Astrocyte (in vitro differentiated cells and primary cell): Measurements from ENCODE around the gene PRRC2B. TPM values are rescaled to one million over a fixed set of nuclear protein-coding genes. Genes with fewer than 3 reads are reported as not detected.

ENCODE experiments used
- DNase-seq: peaks from one replicate; pipeline ENCODE4 v3.0.0-alpha.2; 2010; ENCODE audit warnings: low read depth
- FAIRE-seq: peaks from 2 replicates; lab custom pipeline; 2011; peaks lifted over from hg19 to GRCh38; lab: Jason Lieb, UNC
- H2AFZ ChIP-seq: 2 replicates; pipeline ENCODE4 v1.6.0; 2012; ENCODE audit warnings: low read depth, low read length, inconsistent platforms
- H3K27ac ChIP-seq: 2 replicates; pipeline ENCODE4 v1.5.1; 2011; ENCODE audit warnings: low read depth, low read length, inconsistent platforms
- H3K27me3 ChIP-seq: 2 replicates; pipeline ENCODE4 v1.6.0; 2011; ENCODE audit warnings: low read length, inconsistent platforms; ENCODE audit not compliant: insufficient read depth
- H3K36me3 ChIP-seq: 2 replicates; pipeline ENCODE4 v1.5.1; 2011; ENCODE audit warnings: low read length, inconsistent platforms; ENCODE audit not compliant: insufficient read depth
- H3K4me1 ChIP-seq: 2 replicates; pipeline ENCODE4 v1.5.1; 2011; ENCODE audit warnings: low read length, inconsistent platforms; ENCODE audit not compliant: insufficient read depth
- H3K4me2 ChIP-seq: 2 replicates; pipeline ENCODE4 v1.6.0; 2012; ENCODE audit warnings: low read length, inconsistent platforms
- H3K4me3 ChIP-seq: 2 replicates; pipeline ENCODE4 v1.5.1; 2011; ENCODE audit warnings: low read depth, mild to moderate bottlenecking, low read length, inconsistent platforms; ENCODE audit not compliant: insufficient read depth
- H3K79me2 ChIP-seq: 2 replicates; pipeline ENCODE4 v1.6.0; 2012; ENCODE audit warnings: mild to moderate bottlenecking, low read length, inconsistent platforms; ENCODE audit not compliant: insufficient read depth
- H3K9ac ChIP-seq: 2 replicates; pipeline ENCODE4 v1.6.0; 2012; ENCODE audit warnings: mild to moderate bottlenecking, low read length, inconsistent platforms
- H3K9me3 ChIP-seq: 2 replicates; pipeline ENCODE4 v1.5.1; 2012; ENCODE audit warnings: low read depth, mild to moderate bottlenecking, low read length, inconsistent platforms; ENCODE audit not compliant: insufficient read depth
- H4K20me1 ChIP-seq: 2 replicates; pipeline ENCODE4 v1.6.0; 2012; ENCODE audit warnings: low read length, inconsistent platforms; ENCODE audit not compliant: insufficient read depth
- H3K27ac Mint-ChIP-seq: one replicate; pipeline ENCODE4 v1.8.0; 2021; ENCODE audit warnings: mild to moderate bottlenecking, mixed read lengths; ENCODE audit not compliant: unreplicated experiment
- H3K27me3 Mint-ChIP-seq: one replicate; pipeline ENCODE4 v1.8.0; 2021; ENCODE audit warnings: low read depth, mixed read lengths; ENCODE audit not compliant: unreplicated experiment
- H3K36me3 Mint-ChIP-seq: one replicate; pipeline ENCODE4 v1.8.0; 2021; ENCODE audit warnings: low read depth, mixed read lengths; ENCODE audit not compliant: unreplicated experiment
- H3K4me1 Mint-ChIP-seq: one replicate; pipeline ENCODE4 v1.8.0; 2021; ENCODE audit warnings: low read depth, mixed read lengths; ENCODE audit not compliant: unreplicated experiment
- H3K4me3 Mint-ChIP-seq: one replicate; pipeline ENCODE4 v1.8.0; 2021; ENCODE audit warnings: mild to moderate bottlenecking, moderate library complexity, mixed read lengths; ENCODE audit not compliant: unreplicated experiment
- H3K9me3 Mint-ChIP-seq: one replicate; pipeline ENCODE4 v1.8.0; 2021; ENCODE audit warnings: mild to moderate bottlenecking, mixed read lengths; ENCODE audit not compliant: unreplicated experiment
- CTCF ChIP-seq: IDR thresholded peaks from 2 replicates; pipeline ENCODE4 v1.5.1; 2011; ENCODE audit warnings: low read depth, mild to moderate bottlenecking, inconsistent platforms, low read length, moderate library complexity; ENCODE audit not compliant: insufficient read depth
- EZH2 ChIP-seq: IDR thresholded peaks from 2 replicates; pipeline ENCODE4 v1.6.1; 2012; ENCODE audit warnings: mild to moderate bottlenecking, low read length, inconsistent platforms; ENCODE audit not compliant: insufficient read depth
- total RNA-seq: library from RNA; stranded (reverse); gene quantifications from 2 replicates; pipeline ENCODE4 v1.2.1, GENCODE V29; 2021

PRRC2B gene
- total RNA-seq, 1 donor from 2014 or later, result 292 TPM

DNA sequence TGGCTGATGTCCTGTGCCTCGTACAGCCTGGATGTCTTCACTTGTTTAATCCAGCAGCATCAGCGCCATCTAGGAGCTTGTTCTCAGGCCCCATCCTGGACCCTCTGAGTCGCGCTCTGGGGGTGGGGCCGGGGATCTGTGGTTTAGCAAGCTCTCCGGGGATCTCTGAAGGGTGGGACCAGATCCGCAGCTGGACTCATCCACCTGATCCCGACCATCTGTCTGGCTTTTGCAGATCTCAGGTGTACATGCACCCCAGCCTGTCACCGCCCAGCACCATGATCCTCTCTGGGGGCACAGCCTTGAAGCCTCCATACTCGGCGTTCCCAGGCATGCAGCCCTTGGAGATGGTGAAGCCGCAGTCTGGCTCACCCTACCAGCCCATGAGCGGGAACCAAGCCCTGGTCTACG, 93.7 kb downstream of the PRRC2B start:
- no peak overlapping the region for H3K27ac Mint-ChIP-seq
- H3K36me3 ChIP-seq, result peaks cover 62% of the 10 kb centered on the region
- H2AFZ ChIP-seq, result no peak overlapping the region
- no peaks in the 10 kb centered on the region for H3K9me3 Mint-ChIP-seq
- no peaks in the 10 kb centered on the region for H3K27me3 ChIP-seq
- no peaks in the 10 kb centered on the region for H3K27me3 Mint-ChIP-seq
- H3K4me1 ChIP-seq, result no peaks in the 10 kb centered on the region
- no peak for TF ChIP-seq CTCF
- TF ChIP-seq EZH2, result no peak
- H3K9me3 ChIP-seq, result no peaks in the 10 kb centered on the region
- H4K20me1 ChIP-seq, result peaks cover 97% of the 10 kb centered on the region
- peaks cover 36% of the 10 kb centered on the region for H3K79me2 ChIP-seq
- H3K4me3 Mint-ChIP-seq, result no peak overlapping the region
- no peak overlapping the region for H3K4me2 ChIP-seq
- peaks cover 34% of the 10 kb centered on the region for H3K36me3 Mint-ChIP-seq
- H3K27ac ChIP-seq, result no peak overlapping the region
- H3K4me3 ChIP-seq, result no peak overlapping the region
- no peak for FAIRE-seq
- DNase-seq, result no peak
- peaks cover 3% of the 10 kb centered on the region for H3K4me1 Mint-ChIP-seq
- no peak overlapping the region for H3K9ac ChIP-seq

GRCh38 chr9:131490514-131490913, 96.6 kb downstream of the PRRC2B start:
- no peak overlapping the region for H2AFZ ChIP-seq
- peaks cover 56% of the 10 kb centered on the region for H3K36me3 ChIP-seq
- H3K9ac ChIP-seq, result no peak overlapping the region
- Mint-ChIP-seq H3K36me3 (peaks cover 43% of the 10 kb centered on the region), H3K9me3 (no peaks in the 10 kb centered on the region), H3K27me3 (no peaks in the 10 kb centered on the region), H3K27ac (peak overlapping the region; percentile 18), H3K4me1 (peaks cover 3% of the 10 kb centered on the region), H3K4me3 (no peak overlapping the region)
- no peak for FAIRE-seq
- no peak for DNase-seq
- peaks cover 28% of the 10 kb centered on the region for H3K79me2 ChIP-seq
- H3K27ac ChIP-seq, result no peak overlapping the region
- H3K9me3 ChIP-seq, result no peaks in the 10 kb centered on the region
- H3K4me1 ChIP-seq, result no peaks in the 10 kb centered on the region
- TF ChIP-seq EZH2, result no peak
- TF ChIP-seq CTCF, result no peak
- H3K27me3 ChIP-seq, result no peaks in the 10 kb centered on the region
- H3K4me3 ChIP-seq, result no peak overlapping the region
- peaks cover 97% of the 10 kb centered on the region for H4K20me1 ChIP-seq
- H3K4me2 ChIP-seq, result no peak overlapping the region

- H3K36me3 Mint-ChIP-seq, result peaks cover 43% of the 10 kb centered on the region
- no peaks in the 10 kb centered on the region for H3K9me3 ChIP-seq
- no peak overlapping the region for H3K4me3 Mint-ChIP-seq
- no peak for DNase-seq
- no peak overlapping the region for H3K4me3 ChIP-seq
- H3K4me2 ChIP-seq, result no peak overlapping the region
- no peaks in the 10 kb centered on the region for H3K27me3 Mint-ChIP-seq
- H3K36me3 ChIP-seq, result peaks cover 58% of the 10 kb centered on the region
- H3K27ac ChIP-seq, result no peak overlapping the region
- H2AFZ ChIP-seq, result no peak overlapping the region
- peaks cover 22% of the 10 kb centered on the region for H3K79me2 ChIP-seq
- TF ChIP-seq EZH2 (no peak), CTCF (no peak)
- H3K9me3 Mint-ChIP-seq, result no peaks in the 10 kb centered on the region
- no peak overlapping the region for H3K9ac ChIP-seq
- peaks cover 3% of the 10 kb centered on the region for H3K4me1 Mint-ChIP-seq
- H3K27me3 ChIP-seq, result no peaks in the 10 kb centered on the region
- no peaks in the 10 kb centered on the region for H3K4me1 ChIP-seq
- peaks cover 98% of the 10 kb centered on the region for H4K20me1 ChIP-seq
- H3K27ac Mint-ChIP-seq, result no peak overlapping the region
- FAIRE-seq, result no peak
Measured at GRCh38 chr9:131491001-131491710, 97.3 kb downstream of the PRRC2B start.
